Measurements from ENCODE around the gene HMGB3.

HMGB3 gene

DNA sequence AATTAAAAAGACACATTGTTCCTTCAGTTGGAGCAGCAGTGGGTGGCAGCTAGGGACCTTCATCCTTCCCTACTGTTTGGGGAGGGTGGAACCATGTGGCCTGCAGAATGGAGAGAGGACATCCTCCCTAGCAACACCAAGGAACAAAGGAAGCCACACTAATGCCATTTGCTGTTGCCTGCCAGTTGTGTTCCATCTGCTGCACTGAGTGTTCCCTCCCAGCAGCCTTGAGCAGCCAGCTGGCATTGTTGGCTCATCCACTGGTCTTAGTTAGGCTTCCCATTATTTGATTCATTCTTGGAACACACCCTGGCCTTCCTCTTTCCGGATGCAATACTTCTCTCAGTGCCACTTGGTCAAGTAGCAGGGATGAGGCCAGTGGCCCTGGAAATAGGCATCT is 25.0 kb upstream of the HMGB3 start:
- TF ChIP-seq, protein P1, sequence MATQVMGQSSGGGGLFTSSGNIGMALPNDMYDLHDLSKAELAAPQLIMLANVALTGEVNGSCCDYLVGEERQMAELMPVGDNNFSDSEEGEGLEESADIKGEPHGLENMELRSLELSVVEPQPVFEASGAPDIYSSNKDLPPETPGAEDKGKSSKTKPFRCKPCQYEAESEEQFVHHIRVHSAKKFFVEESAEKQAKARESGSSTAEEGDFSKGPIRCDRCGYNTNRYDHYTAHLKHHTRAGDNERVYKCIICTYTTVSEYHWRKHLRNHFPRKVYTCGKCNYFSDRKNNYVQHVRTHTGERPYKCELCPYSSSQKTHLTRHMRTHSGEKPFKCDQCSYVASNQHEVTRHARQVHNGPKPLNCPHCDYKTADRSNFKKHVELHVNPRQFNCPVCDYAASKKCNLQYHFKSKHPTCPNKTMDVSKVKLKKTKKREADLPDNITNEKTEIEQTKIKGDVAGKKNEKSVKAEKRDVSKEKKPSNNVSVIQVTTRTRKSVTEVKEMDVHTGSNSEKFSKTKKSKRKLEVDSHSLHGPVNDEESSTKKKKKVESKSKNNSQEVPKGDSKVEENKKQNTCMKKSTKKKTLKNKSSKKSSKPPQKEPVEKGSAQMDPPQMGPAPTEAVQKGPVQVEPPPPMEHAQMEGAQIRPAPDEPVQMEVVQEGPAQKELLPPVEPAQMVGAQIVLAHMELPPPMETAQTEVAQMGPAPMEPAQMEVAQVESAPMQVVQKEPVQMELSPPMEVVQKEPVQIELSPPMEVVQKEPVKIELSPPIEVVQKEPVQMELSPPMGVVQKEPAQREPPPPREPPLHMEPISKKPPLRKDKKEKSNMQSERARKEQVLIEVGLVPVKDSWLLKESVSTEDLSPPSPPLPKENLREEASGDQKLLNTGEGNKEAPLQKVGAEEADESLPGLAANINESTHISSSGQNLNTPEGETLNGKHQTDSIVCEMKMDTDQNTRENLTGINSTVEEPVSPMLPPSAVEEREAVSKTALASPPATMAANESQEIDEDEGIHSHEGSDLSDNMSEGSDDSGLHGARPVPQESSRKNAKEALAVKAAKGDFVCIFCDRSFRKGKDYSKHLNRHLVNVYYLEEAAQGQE (IDR thresholded peaks at IDR 0.05; ENCODE audit: insufficient read depth in 1 of 2, low read depth in 2 of 2, low read length in 2 of 2): no peak
- no peak for TF ChIP-seq FOXP2 (optimal IDR thresholded peaks at IDR 0.05; ENCODE audit: borderline replicate concordance, extremely low read depth, extremely low read length, insufficient read depth)
- TF ChIP-seq SIN3A (IDR thresholded peaks at IDR 0.05; ENCODE audit: borderline replicate concordance, insufficient read depth, low read length): no peak
- no peak for TF ChIP-seq TAF1 (IDR thresholded peaks at IDR 0.05; ENCODE audit: borderline replicate concordance, insufficient read depth, low read length)
- no peak for TF ChIP-seq POLR2AphosphoS5 (IDR thresholded peaks at IDR 0.05; ENCODE audit: low read depth, low read length)

DNA sequence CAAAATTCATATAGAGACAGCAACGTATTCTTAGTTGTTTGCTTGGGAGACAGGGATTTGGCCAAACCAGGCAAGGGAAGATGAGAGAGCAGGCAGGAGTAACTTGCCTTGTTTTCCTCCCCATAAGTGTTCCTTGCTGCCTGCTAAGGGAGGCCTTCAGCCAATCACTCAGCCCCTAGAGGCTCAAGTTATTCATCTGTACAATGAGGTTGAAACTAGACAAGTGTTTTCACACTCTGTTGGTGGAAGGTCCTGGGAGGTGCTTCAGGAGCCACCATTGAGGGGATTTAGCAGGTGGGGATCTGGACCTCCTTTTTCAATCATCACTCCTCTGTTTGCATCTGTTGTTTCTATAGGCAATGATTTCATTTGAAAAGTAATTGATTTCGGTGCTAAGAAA is 23.6 kb upstream of the HMGB3 start:
- TF ChIP-seq FOXP2 (optimal IDR thresholded peaks at IDR 0.05; ENCODE audit: borderline replicate concordance, extremely low read depth, extremely low read length, insufficient read depth) (no peak), POLR2AphosphoS5 (IDR thresholded peaks at IDR 0.05; ENCODE audit: low read depth, low read length) (no peak), SIN3A (IDR thresholded peaks at IDR 0.05; ENCODE audit: borderline replicate concordance, insufficient read depth, low read length) (no peak)
- TF ChIP-seq, protein P1 (IDR thresholded peaks at IDR 0.05; ENCODE audit: insufficient read depth in 1 of 2, low read depth in 2 of 2, low read length in 2 of 2): no peak

DNA sequence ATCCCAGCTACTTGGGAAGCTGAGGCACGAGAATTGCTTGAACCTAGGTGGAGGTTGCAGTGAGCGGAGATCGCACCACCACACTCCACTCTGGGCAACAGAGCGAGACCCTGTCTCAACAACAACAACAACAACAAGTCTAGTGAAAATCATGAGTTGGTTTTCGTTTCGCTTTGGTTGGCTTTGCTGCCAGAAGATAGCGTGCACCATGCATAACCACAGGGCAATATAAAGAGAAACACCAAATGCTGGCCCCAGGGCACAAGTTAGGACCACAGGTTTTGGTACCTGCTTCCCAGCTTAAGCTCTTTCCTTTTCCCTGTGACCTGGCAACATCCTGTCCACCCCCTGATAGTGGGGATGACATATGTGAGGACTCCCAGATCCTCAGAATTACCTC is 21.5 kb upstream of the HMGB3 start:
- TF ChIP-seq TAF1 (IDR thresholded peaks at IDR 0.05; ENCODE audit: borderline replicate concordance, insufficient read depth, low read length) (no peak), SIN3A (IDR thresholded peaks at IDR 0.05; ENCODE audit: borderline replicate concordance, insufficient read depth, low read length) (no peak), FOXP2 (optimal IDR thresholded peaks at IDR 0.05; ENCODE audit: borderline replicate concordance, extremely low read depth, extremely low read length, insufficient read depth) (no peak), POLR2AphosphoS5 (IDR thresholded peaks at IDR 0.05; ENCODE audit: low read depth, low read length) (no peak)
- TF ChIP-seq, protein P1 (IDR thresholded peaks at IDR 0.05; ENCODE audit: insufficient read depth in 1 of 2, low read depth in 2 of 2, low read length in 2 of 2): no peak

DNA sequence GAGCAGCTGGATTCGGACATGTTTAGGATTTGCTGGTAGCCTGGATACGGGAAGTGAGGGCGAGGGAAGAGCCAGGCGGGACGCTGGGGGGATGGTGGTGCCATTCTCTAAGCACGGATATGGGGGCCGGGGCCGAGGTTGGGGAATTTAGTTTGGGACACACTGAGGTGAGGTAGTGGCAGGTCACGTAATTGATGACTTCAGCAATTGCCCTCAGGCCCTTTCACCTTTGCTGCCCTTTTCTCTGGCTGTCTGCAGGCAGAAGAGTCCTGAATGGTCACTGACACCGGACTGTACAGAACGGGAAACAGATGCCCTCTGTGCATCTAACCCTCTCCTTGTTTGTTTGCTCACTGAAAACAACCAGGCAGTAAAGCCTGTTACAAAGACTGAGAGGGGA is 16.9 kb upstream of the HMGB3 start:
- TF ChIP-seq FOXP2 (optimal IDR thresholded peaks at IDR 0.05; ENCODE audit: borderline replicate concordance, extremely low read depth, extremely low read length, insufficient read depth) (no peak), SIN3A (IDR thresholded peaks at IDR 0.05; ENCODE audit: borderline replicate concordance, insufficient read depth, low read length) (no peak), POLR2AphosphoS5 (IDR thresholded peaks at IDR 0.05; ENCODE audit: low read depth, low read length) (no peak), TAF1 (IDR thresholded peaks at IDR 0.05; ENCODE audit: borderline replicate concordance, insufficient read depth, low read length) (no peak)
- TF ChIP-seq, protein P1 (IDR thresholded peaks at IDR 0.05; ENCODE audit: insufficient read depth in 1 of 2, low read depth in 2 of 2, low read length in 2 of 2): no peak

DNA sequence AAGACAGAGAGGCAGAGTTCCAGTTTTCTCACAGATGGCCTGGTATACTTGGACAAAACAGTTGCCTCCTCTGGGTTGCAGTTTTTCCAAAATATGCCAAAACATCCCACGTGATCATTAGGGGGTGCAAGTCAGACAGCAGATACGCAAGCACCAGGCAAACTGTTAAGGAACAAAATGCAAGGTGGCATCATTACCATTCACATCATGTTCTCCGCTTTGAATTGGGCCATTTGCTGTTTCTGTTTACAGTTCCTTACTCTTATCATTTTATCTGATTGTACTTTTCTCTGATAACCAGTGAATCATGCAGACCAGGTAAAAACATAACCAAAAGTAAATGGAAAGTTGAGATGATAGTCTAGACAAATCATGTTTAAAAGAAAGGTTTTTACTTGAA is 16.4 kb upstream of the HMGB3 start:
- TF ChIP-seq SIN3A (IDR thresholded peaks at IDR 0.05; ENCODE audit: borderline replicate concordance, insufficient read depth, low read length) (no peak), POLR2AphosphoS5 (IDR thresholded peaks at IDR 0.05; ENCODE audit: low read depth, low read length) (no peak), TAF1 (IDR thresholded peaks at IDR 0.05; ENCODE audit: borderline replicate concordance, insufficient read depth, low read length) (no peak), FOXP2 (optimal IDR thresholded peaks at IDR 0.05; ENCODE audit: borderline replicate concordance, extremely low read depth, extremely low read length, insufficient read depth) (no peak)
- TF ChIP-seq, protein P1 (IDR thresholded peaks at IDR 0.05; ENCODE audit: insufficient read depth in 1 of 2, low read depth in 2 of 2, low read length in 2 of 2): no peak
